GM23338 (cell line): ENCODE measurements around the gene MPDU1. TPM values are rescaled to one million over a fixed set of nuclear protein-coding genes. Genes with fewer than 3 reads are reported as not detected.
A peak's percentile ranks its signal among the peaks of the same experiment; 100 is the strongest.

Experiments used
- ATAC-seq: fragments of 200-7000 bp; cut with Tn5 transposase; 3 replicates; pipeline ENCODE4 v1.9.1; 2020
- DNase-seq: peaks from one replicate; pipeline ENCODE4 v3.0.0-alpha.2; 2015; ENCODE audit warnings: low spot score
- H2AFZ ChIP-seq: fragments of 200-600 bp; sonication (generic); 2 replicates; pipeline ENCODE4 v1.8.0; 2016; ENCODE audit warnings: antibody characterized with exemption, mild to moderate bottlenecking, moderate library complexity
- H3F3A ChIP-seq: fragments of 200-600 bp; sonication (generic); replicated peaks from 2 replicates; pipeline ENCODE4 v1.8.0; 2017; ENCODE audit warnings: antibody characterized with exemption, mixed run types, low read depth
- H3K27ac ChIP-seq: fragments of 200-600 bp; sonication (generic); 2 replicates; pipeline ENCODE4 v1.6.1; 2016; ENCODE audit warnings: low read depth
- H3K27me3 ChIP-seq: fragments of 200-600 bp; sonication (generic); 2 replicates; pipeline ENCODE4 v1.8.0; 2016; ENCODE audit warnings: mild to moderate bottlenecking, mixed run types, moderate library complexity; ENCODE audit not compliant: insufficient read depth
- H3K36me3 ChIP-seq: fragments of 200-600 bp; sonication (generic); 2 replicates; pipeline ENCODE4 v1.8.0; 2016; ENCODE audit warnings: mild to moderate bottlenecking; ENCODE audit not compliant: insufficient read depth
- H3K4me1 ChIP-seq: fragments of 200-600 bp; sonication (generic); 2 replicates; pipeline ENCODE4 v1.8.0; 2016; ENCODE audit warnings: mild to moderate bottlenecking, moderate library complexity; ENCODE audit not compliant: insufficient read depth
- H3K4me2 ChIP-seq: fragments of 200-600 bp; sonication (generic); 2 replicates; pipeline ENCODE4 v1.7.1; 2017; ENCODE audit warnings: mixed run types
- H3K4me3 ChIP-seq: fragments of 200-600 bp; sonication (generic); 2 replicates; pipeline ENCODE4 v1.6.1; 2016; ENCODE audit warnings: mixed run types
- H3K79me2 ChIP-seq: fragments of 200-600 bp; sonication (generic); replicated peaks from 2 replicates; pipeline ENCODE4 v1.8.0; 2017; ENCODE audit warnings: mild to moderate bottlenecking; ENCODE audit not compliant: insufficient read depth
- H3K9me2 ChIP-seq: fragments of 200-600 bp; sonication (generic); 2 replicates; pipeline ENCODE4 v1.8.0; 2017; ENCODE audit not compliant: insufficient read depth
- H4K20me1 ChIP-seq: fragments of 200-600 bp; sonication (generic); replicated peaks from 2 replicates; pipeline ENCODE4 v1.8.0; 2017; ENCODE audit warnings: mild to moderate bottlenecking; ENCODE audit not compliant: insufficient read depth
- H3K27ac Mint-ChIP-seq: 2 replicates; pipeline ENCODE4 v1.8.0; 2020; ENCODE audit warnings: inconsistent platforms, mild to moderate bottlenecking, moderate library complexity, mixed read lengths
- H3K27me3 Mint-ChIP-seq: 3 replicates; pipeline ENCODE4 v1.8.0; 2022; ENCODE audit warnings: low read depth, mild to moderate bottlenecking, moderate library complexity, mixed read lengths, inconsistent platforms; ENCODE audit not compliant: insufficient read depth, poor library complexity
- H3K36me3 Mint-ChIP-seq: 3 replicates; pipeline ENCODE4 v1.8.0; 2021; ENCODE audit warnings: low read depth, mild to moderate bottlenecking, inconsistent platforms, moderate library complexity, mixed read lengths
- H3K4me1 Mint-ChIP-seq: 3 replicates; pipeline ENCODE4 v1.8.0; 2020; ENCODE audit warnings: mild to moderate bottlenecking, inconsistent platforms, mixed read lengths
- H3K4me3 Mint-ChIP-seq: 3 replicates; pipeline ENCODE4 v1.8.0; 2021; ENCODE audit warnings: moderate library complexity, mild to moderate bottlenecking, inconsistent platforms, mixed read lengths
- H3K9me3 Mint-ChIP-seq: 3 replicates; pipeline ENCODE4 v1.8.0; 2020; ENCODE audit warnings: moderate library complexity, mild to moderate bottlenecking, inconsistent platforms, mixed read lengths
- CREB1 ChIP-seq: fragments of 250-450 bp; sonication (Bioruptor Pico); IDR thresholded peaks from 2 replicates; pipeline ENCODE4 v1.5.0; 2020; ENCODE audit warnings: low read depth, mild to moderate bottlenecking, moderate library complexity
- EZH2 ChIP-seq: fragments of 200-600 bp; sonication (generic); IDR thresholded peaks from one replicate; pipeline ENCODE4 v1.8.0; 2017; ENCODE audit warnings: antibody characterized with exemption, mild to moderate bottlenecking, low read depth; ENCODE audit not compliant: unreplicated experiment
- EZH2phosphoT487 ChIP-seq: fragments of 200-600 bp; sonication (generic); IDR thresholded peaks from one replicate; pipeline ENCODE4 v1.8.1; 2018; ENCODE audit warnings: antibody characterized with exemption; ENCODE audit not compliant: unreplicated experiment
- JUNB ChIP-seq: IDR thresholded peaks from one replicate; pipeline ENCODE4 v1.6.1; 2016; ENCODE audit warnings: antibody characterized with exemption; ENCODE audit not compliant: unreplicated experiment
- NANOG ChIP-seq: IDR thresholded peaks from 2 replicates; pipeline ENCODE4 v1.6.1; 2016; ENCODE audit warnings: antibody characterized with exemption, borderline replicate concordance
- POLR2AphosphoS5 ChIP-seq: IDR thresholded peaks from 2 replicates; pipeline ENCODE4 v1.6.1; 2016; ENCODE audit warnings: antibody characterized with exemption, low read depth
- STAT1 ChIP-seq: IDR thresholded peaks from one replicate; pipeline ENCODE4 v1.6.1; 2016; ENCODE audit warnings: antibody characterized with exemption; ENCODE audit not compliant: unreplicated experiment
- ZNF114 ChIP-seq: fragments of 250-450 bp; sonication (Bioruptor Pico); IDR thresholded peaks from 2 replicates; pipeline ENCODE4 v1.5.0; 2020; ENCODE audit warnings: mild to moderate bottlenecking, moderate library complexity
- ZNF331 ChIP-seq: fragments of 250-450 bp; sonication (Bioruptor Pico); IDR thresholded peaks from 2 replicates; pipeline ENCODE4 v1.5.0; 2020; ENCODE audit warnings: low read depth, mild to moderate bottlenecking, moderate library complexity
- polyA plus RNA-seq: library from polyadenylated mRNA; unstranded; fragments of >200 nt; fragmentation: Nextera tagmentation; extraction: Ambion mirVana; gene quantifications from 2 replicates; pipeline ENCODE4 v1.2.1, GENCODE V29; 2016
- total RNA-seq: library from RNA; depleted of rRNA; stranded (reverse); fragments of >200 nt; shearing (Covaris generic); gene quantifications from 2 replicates; pipeline ENCODE4 v1.2.3, GENCODE V29; 2014
- TF ChIP-seq, protein P1 (sequence below): IDR thresholded peaks from one replicate; pipeline ENCODE4 v1.6.1; 2018; ENCODE audit warnings: antibody characterized with exemption; ENCODE audit not compliant: unreplicated experiment
- TF ChIP-seq, protein P2 (sequence below): fragments of 250-450 bp; sonication (Bioruptor Pico); IDR thresholded peaks from 2 replicates; pipeline ENCODE4 v1.5.0; 2020; ENCODE audit warnings: mild to moderate bottlenecking, moderate library complexity
- TF ChIP-seq, protein P3 (sequence below), 2 experiments: fragments of 200-600 bp in 1 of 2; sonication (generic) in 1 of 2; conservative IDR thresholded peaks; 2 replicates each; pipeline versions ENCODE4 v1.5.1 to v1.6.1; 2016 to 2017; ENCODE audit warnings: antibody characterized with exemption in 2 of 2, low read depth in 2 of 2, mild to moderate bottlenecking in 2 of 2, moderate library complexity in 1 of 2
- TF ChIP-seq, protein P4 (sequence below): IDR thresholded peaks from 2 replicates; pipeline ENCODE4 v1.6.1; 2016; ENCODE audit warnings: antibody characterized with exemption

MPDU1 gene
- total and polyA plus RNA-seq, 2 experiments from 2014 or later: 65.1 to 216 TPM

DNA sequence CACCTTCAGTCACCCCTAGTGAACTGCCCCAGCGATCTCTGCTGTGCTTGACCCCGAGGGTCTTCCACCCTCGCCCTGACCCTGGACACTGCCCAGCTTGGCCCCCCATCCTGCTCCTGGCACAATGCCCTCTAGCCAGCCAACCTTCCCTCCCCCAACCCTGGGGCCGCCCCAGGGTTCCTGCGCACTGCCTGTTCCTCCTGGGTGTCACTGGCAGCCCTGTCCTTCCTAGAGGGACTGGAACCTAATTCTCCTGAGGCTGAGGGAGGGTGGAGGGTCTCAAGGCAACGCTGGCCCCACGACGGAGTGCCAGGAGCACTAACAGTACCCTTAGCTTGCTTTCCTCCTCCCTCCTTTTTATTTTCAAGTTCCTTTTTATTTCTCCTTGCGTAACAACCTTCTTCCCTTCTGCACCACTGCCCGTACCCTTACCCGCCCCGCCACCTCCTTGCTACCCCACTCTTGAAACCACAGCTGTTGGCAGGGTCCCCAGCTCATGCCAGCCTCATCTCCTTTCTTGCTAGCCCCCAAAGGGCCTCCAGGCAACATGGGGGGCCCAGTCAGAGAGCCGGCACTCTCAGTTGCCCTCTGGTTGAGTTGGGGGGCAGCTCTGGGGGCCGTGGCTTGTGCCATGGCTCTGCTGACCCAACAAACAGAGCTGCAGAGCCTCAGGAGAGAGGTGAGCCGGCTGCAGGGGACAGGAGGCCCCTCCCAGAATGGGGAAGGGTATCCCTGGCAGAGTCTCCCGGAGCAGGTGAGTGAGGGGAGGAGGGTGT, 24.9 kb upstream of the MPDU1 start, which contains the start of gene TNFSF13:
Gene TNFSF13 (plus strand): TSS at position 207 of the 776 bp plus-strand sequence. CDS start 290 bp downstream, at position 497.
- H3K4me1 ChIP-seq: peaks cover 45% of the 10 kb centered on the region
- peaks cover 27% of the 10 kb centered on the region for H3K27me3 Mint-ChIP-seq
- H3K9me2 ChIP-seq: no peaks in the 10 kb centered on the region
- TF ChIP-seq NANOG (no peak), CREB1 (CRISPR knock-in tag) (no peak), ZNF114 (CRISPR knock-in tag) (no peak), JUNB (no peak), EZH2phosphoT487 (no peak), POLR2AphosphoS5 (no peak), STAT1 (no peak), EZH2 (no peak), ZNF331 (CRISPR knock-in tag) (no peak)
- TF ChIP-seq, protein P1, sequence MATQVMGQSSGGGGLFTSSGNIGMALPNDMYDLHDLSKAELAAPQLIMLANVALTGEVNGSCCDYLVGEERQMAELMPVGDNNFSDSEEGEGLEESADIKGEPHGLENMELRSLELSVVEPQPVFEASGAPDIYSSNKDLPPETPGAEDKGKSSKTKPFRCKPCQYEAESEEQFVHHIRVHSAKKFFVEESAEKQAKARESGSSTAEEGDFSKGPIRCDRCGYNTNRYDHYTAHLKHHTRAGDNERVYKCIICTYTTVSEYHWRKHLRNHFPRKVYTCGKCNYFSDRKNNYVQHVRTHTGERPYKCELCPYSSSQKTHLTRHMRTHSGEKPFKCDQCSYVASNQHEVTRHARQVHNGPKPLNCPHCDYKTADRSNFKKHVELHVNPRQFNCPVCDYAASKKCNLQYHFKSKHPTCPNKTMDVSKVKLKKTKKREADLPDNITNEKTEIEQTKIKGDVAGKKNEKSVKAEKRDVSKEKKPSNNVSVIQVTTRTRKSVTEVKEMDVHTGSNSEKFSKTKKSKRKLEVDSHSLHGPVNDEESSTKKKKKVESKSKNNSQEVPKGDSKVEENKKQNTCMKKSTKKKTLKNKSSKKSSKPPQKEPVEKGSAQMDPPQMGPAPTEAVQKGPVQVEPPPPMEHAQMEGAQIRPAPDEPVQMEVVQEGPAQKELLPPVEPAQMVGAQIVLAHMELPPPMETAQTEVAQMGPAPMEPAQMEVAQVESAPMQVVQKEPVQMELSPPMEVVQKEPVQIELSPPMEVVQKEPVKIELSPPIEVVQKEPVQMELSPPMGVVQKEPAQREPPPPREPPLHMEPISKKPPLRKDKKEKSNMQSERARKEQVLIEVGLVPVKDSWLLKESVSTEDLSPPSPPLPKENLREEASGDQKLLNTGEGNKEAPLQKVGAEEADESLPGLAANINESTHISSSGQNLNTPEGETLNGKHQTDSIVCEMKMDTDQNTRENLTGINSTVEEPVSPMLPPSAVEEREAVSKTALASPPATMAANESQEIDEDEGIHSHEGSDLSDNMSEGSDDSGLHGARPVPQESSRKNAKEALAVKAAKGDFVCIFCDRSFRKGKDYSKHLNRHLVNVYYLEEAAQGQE: no peak
- TF ChIP-seq, protein P2, sequence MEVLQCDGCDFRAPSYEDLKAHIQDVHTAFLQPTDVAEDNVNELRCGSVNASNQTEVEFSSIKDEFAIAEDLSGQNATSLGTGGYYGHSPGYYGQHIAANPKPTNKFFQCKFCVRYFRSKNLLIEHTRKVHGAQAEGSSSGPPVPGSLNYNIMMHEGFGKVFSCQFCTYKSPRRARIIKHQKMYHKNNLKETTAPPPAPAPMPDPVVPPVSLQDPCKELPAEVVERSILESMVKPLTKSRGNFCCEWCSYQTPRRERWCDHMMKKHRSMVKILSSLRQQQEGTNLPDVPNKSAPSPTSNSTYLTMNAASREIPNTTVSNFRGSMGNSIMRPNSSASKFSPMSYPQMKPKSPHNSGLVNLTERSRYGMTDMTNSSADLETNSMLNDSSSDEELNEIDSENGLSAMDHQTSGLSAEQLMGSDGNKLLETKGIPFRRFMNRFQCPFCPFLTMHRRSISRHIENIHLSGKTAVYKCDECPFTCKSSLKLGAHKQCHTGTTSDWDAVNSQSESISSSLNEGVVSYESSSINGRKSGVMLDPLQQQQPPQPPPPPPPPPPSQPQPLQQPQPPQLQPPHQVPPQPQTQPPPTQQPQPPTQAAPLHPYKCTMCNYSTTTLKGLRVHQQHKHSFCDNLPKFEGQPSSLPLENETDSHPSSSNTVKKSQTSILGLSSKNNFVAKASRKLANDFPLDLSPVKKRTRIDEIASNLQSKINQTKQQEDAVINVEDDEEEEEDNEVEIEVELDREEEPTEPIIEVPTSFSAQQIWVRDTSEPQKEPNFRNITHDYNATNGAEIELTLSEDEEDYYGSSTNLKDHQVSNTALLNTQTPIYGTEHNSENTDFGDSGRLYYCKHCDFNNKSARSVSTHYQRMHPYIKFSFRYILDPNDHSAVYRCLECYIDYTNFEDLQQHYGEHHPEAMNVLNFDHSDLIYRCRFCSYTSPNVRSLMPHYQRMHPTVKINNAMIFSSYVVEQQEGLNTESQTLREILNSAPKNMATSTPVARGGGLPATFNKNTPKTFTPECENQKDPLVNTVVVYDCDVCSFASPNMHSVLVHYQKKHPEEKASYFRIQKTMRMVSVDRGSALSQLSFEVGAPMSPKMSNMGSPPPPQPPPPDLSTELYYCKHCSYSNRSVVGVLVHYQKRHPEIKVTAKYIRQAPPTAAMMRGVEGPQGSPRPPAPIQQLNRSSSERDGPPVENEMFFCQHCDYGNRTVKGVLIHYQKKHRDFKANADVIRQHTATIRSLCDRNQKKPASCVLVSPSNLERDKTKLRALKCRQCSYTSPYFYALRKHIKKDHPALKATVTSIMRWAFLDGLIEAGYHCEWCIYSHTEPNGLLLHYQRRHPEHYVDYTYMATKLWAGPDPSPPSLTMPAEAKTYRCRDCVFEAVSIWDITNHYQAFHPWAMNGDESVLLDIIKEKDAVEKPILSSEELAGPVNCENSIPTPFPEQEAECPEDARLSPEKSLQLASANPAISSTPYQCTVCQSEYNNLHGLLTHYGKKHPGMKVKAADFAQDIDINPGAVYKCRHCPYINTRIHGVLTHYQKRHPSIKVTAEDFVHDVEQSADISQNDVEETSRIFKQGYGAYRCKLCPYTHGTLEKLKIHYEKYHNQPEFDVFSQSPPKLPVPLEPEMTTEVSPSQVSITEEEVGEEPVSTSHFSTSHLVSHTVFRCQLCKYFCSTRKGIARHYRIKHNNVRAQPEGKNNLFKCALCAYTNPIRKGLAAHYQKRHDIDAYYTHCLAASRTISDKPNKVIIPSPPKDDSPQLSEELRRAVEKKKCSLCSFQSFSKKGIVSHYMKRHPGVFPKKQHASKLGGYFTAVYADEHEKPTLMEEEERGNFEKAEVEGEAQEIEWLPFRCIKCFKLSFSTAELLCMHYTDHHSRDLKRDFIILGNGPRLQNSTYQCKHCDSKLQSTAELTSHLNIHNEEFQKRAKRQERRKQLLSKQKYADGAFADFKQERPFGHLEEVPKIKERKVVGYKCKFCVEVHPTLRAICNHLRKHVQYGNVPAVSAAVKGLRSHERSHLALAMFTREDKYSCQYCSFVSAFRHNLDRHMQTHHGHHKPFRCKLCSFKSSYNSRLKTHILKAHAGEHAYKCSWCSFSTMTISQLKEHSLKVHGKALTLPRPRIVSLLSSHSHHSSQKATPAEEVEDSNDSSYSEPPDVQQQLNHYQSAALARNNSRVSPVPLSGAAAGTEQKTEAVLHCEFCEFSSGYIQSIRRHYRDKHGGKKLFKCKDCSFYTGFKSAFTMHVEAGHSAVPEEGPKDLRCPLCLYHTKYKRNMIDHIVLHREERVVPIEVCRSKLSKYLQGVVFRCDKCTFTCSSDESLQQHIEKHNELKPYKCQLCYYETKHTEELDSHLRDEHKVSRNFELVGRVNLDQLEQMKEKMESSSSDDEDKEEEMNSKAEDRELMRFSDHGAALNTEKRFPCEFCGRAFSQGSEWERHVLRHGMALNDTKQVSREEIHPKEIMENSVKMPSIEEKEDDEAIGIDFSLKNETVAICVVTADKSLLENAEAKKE: no peak
- TF ChIP-seq, protein P3, sequence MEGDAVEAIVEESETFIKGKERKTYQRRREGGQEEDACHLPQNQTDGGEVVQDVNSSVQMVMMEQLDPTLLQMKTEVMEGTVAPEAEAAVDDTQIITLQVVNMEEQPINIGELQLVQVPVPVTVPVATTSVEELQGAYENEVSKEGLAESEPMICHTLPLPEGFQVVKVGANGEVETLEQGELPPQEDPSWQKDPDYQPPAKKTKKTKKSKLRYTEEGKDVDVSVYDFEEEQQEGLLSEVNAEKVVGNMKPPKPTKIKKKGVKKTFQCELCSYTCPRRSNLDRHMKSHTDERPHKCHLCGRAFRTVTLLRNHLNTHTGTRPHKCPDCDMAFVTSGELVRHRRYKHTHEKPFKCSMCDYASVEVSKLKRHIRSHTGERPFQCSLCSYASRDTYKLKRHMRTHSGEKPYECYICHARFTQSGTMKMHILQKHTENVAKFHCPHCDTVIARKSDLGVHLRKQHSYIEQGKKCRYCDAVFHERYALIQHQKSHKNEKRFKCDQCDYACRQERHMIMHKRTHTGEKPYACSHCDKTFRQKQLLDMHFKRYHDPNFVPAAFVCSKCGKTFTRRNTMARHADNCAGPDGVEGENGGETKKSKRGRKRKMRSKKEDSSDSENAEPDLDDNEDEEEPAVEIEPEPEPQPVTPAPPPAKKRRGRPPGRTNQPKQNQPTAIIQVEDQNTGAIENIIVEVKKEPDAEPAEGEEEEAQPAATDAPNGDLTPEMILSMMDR (conservative IDR thresholded peaks at IDR 0.05; ENCODE audit: low read depth in 2 of 2): no peak
- TF ChIP-seq, protein P4, sequence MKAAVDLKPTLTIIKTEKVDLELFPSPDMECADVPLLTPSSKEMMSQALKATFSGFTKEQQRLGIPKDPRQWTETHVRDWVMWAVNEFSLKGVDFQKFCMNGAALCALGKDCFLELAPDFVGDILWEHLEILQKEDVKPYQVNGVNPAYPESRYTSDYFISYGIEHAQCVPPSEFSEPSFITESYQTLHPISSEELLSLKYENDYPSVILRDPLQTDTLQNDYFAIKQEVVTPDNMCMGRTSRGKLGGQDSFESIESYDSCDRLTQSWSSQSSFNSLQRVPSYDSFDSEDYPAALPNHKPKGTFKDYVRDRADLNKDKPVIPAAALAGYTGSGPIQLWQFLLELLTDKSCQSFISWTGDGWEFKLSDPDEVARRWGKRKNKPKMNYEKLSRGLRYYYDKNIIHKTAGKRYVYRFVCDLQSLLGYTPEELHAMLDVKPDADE: no peak
- H3K36me3 ChIP-seq: 0 out of 2 replicates have a peak, but pooled peaks cover under 1% of the 10 kb centered on the region
- peak within 1 kb of the TSS; percentile 89 for H3K27ac Mint-ChIP-seq
- peak within 1 kb of the TSS; percentile 91 for H2AFZ ChIP-seq
- H3K9me3 Mint-ChIP-seq: no peaks in the 10 kb centered on the region
- no peak for DNase-seq
- peaks cover 56% of the 10 kb centered on the region for H3K4me1 Mint-ChIP-seq
- peak within 1 kb of the TSS; percentile 41 for H3K4me3 ChIP-seq
- peak within 1 kb of the TSS; percentile 19; the same call in 1 of the 2 replicates for H3K27ac ChIP-seq
- peak within 1 kb of the TSS; percentile 80 for H3K4me2 ChIP-seq
- no peak for ATAC-seq
- H3K79me2 ChIP-seq: peaks cover 17% of the 10 kb centered on the region
- H3K36me3 Mint-ChIP-seq: peaks cover 9% of the 10 kb centered on the region
- no peaks in the 10 kb centered on the region for H3K27me3 ChIP-seq
- H4K20me1 ChIP-seq: no peaks in the 10 kb centered on the region; the same call in 1 of the 2 replicates
- H3K4me3 Mint-ChIP-seq: peak within 1 kb of the TSS; percentile 60
- H3F3A ChIP-seq: peaks cover 27% of the 10 kb centered on the region
